Left colon (tissue), 2 donors: ENCODE results near the gene NRXN3. TPM values are rescaled to one million over a fixed set of nuclear protein-coding genes. Genes with fewer than 3 reads are reported as not detected.

Experiments used
- ATAC-seq: fragments of 200-7000 bp; cut with Tn5 transposase; one replicate; pipeline ENCODE4 v1.9.1; 2020; ENCODE audit warnings: mild to moderate bottlenecking, moderate library complexity
- DNase-seq, 2 donors: peaks; one replicate each; pipeline ENCODE4 v3.0.0-alpha.2; 2020
- intact Hi-C, 2 donors: fragments of 100-400 bp; cut with DNase I in 1 of 2; cut with micrococcal nuclease in 1 of 2; formaldehyde crosslinking; loops; one replicate each; pipeline versions ENCODE4 v1.11.2 to v1.14.0; 2022; cut with DNase I, micrococcal nuclease
- total RNA-seq, 2 donors: library from RNA; stranded (reverse); fragmentation: NEBNext Ultra II Directional; extraction: Animal tissue kit (Norgen Biotek cat#: 25700); gene quantifications; one replicate each; pipeline ENCODE4 v1.2.1, GENCODE V29; 2021
- donor health status: DM: no; HTN: no; CAD: no.
- donor health status: DM: yes; HTN: yes; CAD: no.

Gene NRXN3
- total RNA-seq, 2 donors from 2014 or later: 1.8 to 5.6 TPM

DNA sequence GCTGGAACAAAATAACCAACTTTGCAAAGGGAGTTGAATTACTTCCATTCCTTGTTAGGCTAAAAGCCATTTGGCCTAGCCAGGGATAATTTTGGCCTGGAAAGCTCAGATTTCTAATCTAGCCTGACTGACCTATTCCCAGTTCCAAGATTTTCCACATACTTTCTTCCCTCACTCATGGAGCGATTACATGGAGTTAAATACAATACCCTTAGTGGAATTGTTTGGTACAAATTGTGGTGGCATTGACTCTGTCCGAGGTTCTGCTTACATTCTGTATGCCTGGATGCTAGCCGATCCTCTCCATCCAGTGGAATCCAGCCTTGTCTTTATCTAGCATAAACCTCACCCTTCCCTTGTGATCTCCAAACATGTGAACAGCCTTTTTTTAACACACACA lies 1076.0 kb downstream of the NRXN3 start:
- no peak for ATAC-seq
- intact Hi-C loops: no loop called here
- DNase-seq: no peak

DNA sequence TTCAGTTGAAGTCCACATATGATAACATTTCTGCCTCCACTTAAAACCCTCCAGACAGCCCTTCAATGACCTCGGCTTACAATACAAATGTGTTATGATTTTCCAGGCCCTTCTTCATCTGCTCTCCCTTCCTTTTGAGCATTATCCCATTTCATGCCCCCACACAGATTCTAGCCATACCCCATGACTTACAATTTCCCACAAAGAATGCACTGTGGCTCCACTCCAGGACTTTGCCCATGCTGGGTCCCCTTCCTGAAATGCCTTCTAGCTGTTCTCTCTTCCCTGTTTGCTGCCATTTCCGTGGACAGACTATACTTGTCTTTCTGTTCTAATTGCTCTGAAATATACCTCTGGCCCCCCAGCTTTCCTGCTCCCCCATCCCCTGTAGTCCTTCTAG lies 1078.0 kb downstream of the NRXN3 start:
- ATAC-seq (no peak), DNase-seq (no peak)
- intact Hi-C loops: no loop called here

DNA sequence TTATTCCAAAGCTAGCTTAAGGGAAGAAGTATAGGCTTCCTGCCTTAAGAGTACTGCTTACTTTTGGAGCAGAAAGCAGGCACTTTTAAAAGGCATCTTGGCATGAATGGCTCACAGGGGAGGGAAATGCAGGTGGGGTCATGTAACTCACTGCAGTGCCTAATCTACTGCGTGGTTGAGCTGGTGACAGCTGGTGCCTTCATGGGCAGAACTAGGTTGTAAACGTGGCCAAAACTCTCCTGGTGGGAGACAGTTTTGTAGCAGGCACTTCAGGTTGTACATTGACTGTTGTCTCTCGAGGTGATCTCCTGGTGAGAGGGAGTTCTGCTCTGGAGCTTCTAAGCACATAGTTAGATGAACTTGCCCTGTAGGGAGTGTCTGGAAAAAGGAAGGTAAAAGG lies 1078.6 kb downstream of the NRXN3 start:
- intact Hi-C loops: no loop called here
- ATAC-seq: no peak
- DNase-seq: no peak

DNA sequence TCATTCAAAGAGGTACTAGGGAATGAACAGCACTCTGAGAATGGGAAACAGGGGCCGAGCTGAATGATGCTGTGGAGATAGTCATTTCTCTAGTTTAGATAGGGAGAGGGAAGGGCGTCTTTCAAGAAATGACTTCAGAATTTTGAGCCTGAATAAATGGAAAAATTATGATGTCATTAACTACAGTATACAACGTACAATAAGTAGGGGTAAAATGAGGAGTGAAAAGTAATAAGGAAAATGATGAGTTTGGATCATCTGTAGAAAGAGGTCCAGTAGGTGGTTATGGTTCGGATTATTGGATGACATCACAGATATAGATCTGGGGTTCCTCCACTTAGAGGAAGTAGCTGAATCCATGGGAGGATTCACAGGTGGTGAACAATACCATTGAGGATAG lies 1081.1 kb downstream of the NRXN3 start:
- intact Hi-C loops: no loop called here
- ATAC-seq (no peak), DNase-seq (no peak)

DNA sequence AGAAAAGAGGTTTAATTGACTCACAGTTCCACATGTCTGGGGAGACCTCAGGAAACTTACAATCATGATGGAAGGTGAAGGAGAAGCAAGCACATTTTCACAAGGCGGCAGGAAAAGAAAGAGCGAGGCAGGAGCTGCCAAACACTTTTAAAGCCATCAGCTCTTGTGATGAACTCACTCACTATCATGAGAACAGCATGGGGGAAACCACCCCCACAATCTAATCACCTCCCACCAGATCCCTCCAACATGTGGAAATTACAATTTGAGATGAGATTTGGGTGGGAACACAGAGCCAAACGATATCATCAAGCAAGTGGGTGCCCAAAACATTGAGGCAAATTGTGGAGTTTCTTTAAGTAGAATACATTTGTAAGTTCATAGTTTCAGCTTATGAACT lies 1083.4 kb downstream of the NRXN3 start:
- ATAC-seq (no peak), DNase-seq (no peak)
- intact Hi-C loops: no loop called here

DNA sequence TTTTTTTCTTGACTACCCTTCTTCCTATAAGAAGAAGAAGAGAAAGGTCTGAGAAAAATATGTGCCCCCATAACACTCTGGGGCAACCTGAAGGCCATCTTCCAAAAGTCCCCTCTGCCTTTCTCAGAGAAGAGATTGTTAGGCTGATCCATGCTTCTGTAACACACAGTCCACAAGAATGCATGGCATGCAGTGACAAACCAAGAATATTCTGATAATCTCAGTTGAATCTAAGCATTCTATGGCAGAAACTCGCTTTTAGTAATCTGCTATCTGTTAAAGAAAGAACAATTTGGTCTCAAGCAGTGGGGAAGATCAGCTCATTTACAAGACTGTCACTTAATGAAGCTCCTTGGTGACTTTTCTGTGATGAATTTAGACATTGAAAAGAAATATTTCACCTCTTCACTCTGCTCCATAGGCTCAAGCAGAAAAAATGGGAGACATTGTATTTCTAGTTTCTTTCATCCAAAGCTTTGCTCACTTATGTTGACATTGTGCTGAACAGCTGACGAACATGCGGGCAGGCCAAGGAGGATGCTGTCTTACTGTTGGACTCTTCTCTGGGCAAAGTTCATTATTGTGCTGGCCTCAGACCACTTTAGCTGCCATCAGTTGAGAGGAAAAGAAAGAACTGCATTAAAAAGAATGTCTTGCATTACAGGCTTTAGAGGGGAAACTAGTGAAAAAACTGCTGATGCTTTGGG lies 1084.0 kb downstream of the NRXN3 start:
- intact Hi-C loops: no loop called here
- ATAC-seq (no peak), DNase-seq (no peak)

DNA sequence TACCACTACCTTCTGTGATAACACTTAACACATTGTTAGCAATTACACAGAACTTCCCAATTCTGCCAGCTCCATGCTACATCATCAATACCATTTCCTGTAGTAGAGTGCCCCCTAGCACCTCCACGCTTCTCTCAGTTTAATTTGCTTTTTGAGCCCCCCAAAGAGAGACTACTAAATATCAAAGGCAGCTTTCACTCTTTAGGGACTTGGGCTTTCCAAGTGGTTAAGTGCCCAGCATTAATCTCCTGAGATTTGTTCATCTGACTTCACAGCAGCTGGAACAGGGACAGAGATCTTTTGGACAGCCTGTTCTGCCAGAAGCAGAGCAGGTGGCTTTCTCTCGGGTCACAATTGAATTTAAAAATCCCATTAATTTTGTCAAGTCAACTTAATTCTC lies 1086.2 kb downstream of the NRXN3 start:
- DNase-seq (no peak), ATAC-seq (no peak)
- intact Hi-C loops: no loop called here

DNA sequence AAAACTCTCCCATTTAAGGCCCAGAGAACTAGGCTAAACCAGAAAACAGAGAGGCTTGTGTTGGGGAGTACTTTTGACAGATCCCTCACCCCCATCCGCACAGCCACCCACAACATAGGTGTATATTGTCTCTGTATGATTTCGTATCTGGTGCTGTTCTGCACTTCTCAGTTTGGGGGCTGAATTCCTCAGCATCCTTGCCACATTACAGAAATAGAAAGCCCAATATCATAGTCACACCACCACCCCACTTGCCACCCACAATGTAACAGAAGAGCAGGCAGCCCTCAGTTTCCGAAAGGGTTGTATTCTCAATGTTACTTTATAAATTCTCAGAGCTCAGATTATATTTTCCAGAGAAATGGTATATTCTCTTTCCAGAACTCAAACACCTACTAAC lies 1090.2 kb downstream of the NRXN3 start:
- intact Hi-C loops: no loop called here
- no peak for ATAC-seq

DNA sequence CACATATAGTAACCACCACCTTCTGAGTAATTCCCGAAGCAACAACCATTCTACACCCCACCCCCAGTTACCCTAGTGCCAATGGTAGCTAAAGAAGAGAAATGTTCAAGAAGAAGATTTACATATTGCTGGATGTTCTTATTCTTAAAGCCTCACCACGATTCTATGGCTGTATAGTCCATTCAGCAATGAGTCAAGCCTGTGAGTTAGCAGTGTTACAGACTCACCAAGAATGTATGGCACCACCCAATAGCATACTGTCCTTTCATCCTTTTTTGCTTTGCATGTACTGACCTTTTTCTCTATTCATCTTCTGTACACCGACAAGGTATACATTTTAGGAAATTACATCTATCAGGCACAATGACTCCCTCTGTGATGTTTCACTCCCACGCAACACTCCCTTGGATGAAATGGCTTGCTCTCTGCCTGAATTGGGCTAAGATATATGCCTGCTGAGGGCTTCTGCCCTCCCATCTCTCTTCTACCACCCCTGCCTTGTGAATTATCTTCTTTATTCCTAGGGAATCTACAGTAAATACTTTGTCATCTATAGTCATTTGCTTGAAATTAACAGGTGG lies 1095.3 kb downstream of the NRXN3 start:
- intact Hi-C loops: no loop called here
- no peak for DNase-seq
- no peak for ATAC-seq

More for the DNA sequence above, 1090.2 kb downstream of the NRXN3 start:
- no peak for DNase-seq

DNA sequence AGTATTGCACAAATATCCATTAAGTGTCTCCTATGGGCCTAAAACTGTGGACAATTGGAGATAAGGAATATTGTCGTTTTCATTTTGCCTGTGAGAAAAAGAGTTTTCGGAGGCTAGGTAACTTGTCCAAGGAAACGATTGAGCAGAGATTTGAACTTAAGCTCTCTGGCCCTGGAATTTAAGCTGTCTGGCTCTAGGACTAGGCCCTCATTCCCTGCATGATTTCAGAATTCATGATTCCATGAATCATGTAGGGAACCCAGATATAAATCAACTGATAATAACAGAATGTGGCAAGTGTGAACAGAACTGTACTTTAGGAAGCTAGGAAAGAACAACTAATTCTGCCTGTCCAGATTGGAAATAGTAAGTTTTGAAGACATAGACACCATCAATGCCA lies 1100.2 kb downstream of the NRXN3 start:
- intact Hi-C loops: no loop called here
- DNase-seq (no peak), ATAC-seq (no peak)

DNA sequence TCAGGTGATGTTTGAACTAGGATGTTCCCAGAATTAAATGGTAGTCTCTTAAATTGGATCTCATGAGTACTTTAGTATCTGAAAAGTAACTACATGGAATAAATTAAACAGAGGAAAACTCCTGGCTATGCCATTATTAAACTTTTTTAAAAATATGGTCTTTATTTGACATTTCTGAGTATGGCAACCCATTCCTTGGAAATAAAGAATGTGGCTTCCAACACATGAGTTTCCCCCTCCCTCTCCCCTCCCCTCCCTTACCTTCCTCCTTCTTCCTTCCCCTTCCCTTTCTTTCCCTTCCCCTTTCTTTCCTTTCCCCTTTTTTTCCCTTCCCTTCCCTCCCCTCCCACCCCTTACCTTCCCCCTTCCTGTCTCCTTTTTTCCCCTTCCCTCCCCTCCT lies 1100.9 kb downstream of the NRXN3 start:
- DNase-seq (no peak), ATAC-seq (no peak)
- intact Hi-C loops: no loop called here

DNA sequence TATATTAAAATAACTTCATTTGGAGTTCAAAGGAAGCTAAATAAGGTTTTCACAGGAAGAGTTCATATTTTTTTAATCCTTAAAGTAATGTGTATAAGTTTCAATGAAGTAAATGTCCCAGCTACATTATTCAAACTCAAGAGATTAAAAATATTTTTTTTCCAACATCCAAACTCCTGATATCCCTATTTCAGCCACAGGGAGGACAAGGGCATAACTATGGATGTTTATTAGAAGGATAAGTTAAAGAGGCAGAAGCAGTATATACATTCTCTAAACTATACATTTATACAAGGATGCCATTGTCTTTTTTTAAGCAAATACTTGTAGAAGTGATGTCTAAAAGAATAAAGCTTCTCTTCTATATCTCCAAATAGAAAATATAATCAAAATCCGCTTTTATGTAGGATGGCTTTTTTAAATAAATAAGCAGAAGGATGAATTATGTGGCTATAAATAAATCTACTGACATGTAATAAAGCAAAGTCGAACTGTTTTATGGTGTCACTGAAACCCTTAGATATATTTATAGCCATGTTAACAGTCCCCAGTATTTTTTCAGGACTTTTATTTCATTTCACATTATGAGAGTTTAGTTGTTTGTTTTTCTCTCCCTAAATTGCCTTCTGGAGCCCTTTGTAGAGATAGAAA lies 1104.6 kb downstream of the NRXN3 start:
- DNase-seq (no peak), ATAC-seq (no peak)
- intact Hi-C loops: no loop called here

DNA sequence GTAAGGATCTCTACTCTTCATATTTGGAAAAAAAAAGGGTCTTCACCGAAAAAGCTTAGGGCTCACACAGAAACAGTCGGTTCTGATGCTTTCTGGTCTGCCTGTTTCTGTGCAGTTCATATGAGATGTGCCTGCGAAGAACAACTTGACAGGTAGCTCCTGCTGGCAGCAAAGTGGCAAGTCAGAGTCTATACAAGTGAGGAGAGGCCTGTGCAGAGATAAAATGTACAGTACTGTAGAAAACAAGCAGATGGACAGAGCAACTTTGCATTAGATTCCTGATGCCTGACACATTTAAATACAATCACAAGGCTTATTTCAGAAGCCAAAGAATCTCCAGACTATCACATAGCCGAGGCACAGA lies 1105.1 kb downstream of the NRXN3 start:
- DNase-seq: no peak
- intact Hi-C loops: no loop called here
- no peak for ATAC-seq

DNA sequence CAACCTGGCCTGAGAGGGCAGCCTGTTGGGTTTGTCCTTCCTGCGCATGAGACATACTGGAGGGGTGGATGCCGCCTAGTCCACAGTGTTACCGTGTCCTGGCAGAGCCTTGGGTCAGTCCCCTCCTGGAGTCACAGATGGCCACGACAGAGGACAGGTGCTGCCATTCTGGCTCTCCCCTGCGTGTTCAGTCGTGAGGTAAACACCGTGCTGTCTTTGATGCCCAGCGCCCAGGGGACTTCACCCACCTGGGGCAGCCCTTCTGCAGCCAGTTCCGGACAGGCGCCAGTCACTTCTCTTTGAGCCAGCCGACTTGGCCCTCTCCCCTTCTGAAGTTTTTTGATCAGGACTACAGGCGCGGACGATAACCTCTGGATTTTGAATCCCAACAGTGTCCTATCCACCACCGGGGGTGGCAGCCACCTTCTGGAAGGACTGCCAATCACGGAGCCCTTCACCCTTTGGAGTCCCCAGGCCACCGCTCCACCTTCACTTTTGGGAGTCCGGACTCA lies 1108.2 kb downstream of the NRXN3 start:
- intact Hi-C loops: no loop called here
- DNase-seq: no peak

DNA sequence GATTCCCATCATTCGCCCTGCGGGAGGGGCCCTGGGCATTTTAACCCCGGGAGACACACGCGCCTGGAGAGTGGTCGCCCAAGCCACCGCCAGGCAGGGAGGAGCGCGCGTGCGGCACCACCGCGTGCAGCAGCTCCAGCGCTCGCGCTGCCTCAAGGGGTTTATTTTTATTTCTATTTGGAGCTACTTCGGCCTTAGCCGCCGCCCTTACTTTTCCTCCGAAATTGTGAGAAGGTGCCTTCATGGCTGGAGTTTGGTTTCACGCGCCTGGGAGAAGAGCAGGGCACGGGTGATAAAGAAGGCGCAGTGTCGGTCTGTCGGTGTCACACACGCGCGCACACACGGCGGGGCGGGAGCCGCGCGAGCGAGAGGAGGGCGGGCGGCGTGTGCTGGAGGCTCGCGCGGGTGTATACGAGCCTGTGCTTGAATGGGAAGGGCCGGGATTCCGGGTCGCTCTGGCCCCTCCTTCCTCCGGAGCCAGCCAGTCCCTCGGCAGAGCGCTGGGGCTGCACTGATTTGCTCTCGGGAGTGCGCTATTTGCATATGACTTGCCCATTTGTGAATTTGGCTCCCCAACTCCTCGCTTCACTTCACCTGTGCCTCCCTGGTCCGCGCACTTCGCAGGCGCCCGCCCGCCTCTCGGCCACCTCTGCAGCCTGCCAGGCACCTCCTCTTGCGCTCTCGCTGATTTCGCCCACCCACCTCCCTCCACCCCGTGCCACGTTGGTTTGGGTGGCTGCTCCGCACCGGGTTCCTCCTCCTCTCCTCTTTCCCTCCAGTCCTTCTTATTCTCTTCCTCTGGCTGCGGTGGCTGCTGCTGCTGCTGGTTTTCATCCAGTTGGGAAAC lies 1108.8 kb downstream of the NRXN3 start:
- intact Hi-C loops: no loop called here
- ATAC-seq (peak; percentile 98), DNase-seq (peak; percentile 80 to 89)

More for the DNA sequence above, 1108.2 kb downstream of the NRXN3 start:
- ATAC-seq: peak; percentile 3

DNA sequence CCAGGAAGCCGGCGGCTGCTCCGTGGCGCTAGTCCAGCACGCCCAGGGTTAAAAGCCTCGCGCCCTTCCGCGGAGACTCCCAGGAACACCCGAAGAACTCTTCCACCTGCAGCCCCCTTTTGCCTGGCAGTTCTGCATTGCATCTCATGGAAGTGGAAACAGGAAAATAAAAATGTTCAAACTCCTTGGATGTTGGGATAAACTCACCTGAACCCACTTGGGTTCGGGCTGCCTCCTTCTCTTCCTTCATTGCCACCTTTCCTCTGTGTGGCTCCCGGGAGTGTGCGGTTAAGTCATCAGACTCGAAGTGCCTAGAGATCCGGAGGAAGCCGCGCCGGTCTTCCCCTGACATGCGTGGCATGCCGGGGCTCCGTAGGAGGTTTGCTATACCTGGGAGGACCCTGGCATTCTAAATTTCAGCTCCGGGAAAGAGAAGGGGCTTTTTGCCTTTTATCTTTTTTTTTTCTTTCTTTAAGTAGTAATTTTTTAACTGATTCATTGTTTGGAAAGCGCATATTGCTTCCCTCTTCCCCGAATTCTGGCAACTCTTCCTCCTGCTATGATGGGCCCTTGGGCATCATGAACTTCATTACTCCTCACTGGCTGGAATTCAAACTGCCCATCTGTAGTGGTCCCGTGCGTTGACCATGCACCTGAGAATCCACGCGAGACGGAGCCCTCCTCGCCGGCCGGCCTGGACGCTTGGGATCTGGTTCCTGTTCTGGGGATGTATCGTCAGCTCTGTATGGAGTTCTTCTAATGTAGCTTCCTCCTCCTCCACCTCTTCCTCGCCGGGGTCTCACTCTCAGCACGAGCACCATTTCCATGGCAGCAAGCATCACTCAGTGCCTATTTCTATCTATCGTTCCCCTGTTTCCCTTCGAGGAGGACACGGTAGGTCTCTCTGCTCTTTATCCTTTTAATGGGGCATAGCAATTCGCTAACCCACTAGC lies 1109.7 kb downstream of the NRXN3 start:
- ATAC-seq (peak; percentile 44), DNase-seq (peak in 1 of 2 donors; percentile 33)
- intact Hi-C loops: no loop called here

DNA sequence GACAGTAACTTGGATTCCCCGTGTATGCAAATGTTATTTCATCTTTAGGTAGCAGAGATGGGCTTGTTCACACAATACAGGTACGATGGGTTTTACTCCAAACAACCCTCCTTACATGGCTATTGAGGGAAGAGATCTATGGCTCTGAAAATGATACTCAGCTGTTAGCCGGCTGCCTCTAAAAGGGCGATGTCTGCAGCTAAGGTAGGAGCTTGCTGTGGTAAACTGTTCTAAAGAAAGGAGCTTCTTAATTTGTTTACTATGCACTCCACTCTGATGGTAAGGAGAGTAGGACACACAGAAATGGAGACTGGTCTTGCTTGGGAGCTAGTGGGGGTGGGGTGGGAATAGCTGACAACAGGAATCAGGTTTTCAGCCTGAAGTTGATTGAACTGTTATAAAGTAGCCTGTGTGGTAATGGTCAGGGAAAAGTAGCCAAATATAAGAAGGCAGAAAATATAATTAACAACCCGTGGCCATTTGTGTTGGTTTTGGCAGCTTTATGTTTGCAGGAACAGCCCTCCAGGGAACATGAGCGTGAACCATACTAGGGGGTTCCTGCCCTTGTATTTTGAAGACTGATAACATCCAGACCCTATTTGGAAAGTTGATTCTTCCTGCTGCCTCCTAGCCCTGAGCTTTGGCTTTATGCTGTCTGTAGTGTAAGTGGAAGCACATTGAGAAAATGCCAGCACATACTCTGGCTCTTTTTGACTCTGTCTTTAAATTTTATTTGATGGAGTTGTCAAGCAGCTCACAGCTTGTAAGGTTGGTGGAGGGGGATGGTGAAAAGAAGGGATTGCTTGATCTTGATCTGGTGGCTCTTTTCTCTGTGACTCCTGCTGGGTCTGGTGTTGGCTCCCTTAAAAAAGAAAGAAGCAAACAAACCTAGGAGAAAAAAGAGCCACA lies 1111.3 kb downstream of the NRXN3 start:
- intact Hi-C loops: no loop called here
- DNase-seq (no peak), ATAC-seq (no peak)
